ENCODE results near the gene LRRC4C.

The LRRC4C gene

DNA sequence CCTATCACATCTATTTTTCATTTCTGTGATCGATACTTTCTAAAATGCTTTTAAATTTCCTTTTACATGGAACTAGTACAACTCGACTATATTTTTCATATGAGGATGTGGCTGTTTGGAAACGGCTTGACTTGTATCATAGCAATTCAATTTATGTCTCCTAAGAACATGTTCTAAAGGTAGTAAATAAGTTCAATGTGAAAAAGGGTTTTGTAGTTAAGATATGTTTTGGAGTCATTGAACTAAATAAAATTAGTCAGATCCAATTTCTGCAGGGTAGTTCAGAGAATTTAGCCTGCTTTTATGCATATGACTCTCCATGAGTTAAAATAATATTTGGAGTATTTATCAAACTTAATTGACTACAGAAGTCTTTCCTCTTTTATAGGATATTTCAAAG, 1121.4 kb downstream of the LRRC4C start:
- no peak for DNase-seq

DNA sequence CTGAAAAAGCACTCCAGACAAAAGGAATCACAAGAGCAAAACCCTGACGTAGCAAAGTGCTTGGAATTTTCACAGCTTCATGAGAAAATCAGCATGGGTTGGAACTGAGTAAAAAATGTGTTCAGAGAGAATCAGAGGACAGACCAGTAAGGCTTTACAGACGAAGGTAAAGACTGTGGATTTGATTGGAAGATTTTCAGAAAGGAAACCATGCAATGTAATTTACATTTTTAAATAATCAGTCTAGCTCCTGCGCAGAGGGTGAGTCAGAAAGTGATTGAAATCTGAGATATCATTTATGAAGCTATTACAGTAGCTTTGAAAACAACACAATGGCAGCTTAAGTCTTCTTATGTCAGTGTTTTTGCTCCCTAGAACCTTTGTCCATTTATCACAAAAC, 1122.3 kb downstream of the LRRC4C start:
- no peak for DNase-seq

DNA sequence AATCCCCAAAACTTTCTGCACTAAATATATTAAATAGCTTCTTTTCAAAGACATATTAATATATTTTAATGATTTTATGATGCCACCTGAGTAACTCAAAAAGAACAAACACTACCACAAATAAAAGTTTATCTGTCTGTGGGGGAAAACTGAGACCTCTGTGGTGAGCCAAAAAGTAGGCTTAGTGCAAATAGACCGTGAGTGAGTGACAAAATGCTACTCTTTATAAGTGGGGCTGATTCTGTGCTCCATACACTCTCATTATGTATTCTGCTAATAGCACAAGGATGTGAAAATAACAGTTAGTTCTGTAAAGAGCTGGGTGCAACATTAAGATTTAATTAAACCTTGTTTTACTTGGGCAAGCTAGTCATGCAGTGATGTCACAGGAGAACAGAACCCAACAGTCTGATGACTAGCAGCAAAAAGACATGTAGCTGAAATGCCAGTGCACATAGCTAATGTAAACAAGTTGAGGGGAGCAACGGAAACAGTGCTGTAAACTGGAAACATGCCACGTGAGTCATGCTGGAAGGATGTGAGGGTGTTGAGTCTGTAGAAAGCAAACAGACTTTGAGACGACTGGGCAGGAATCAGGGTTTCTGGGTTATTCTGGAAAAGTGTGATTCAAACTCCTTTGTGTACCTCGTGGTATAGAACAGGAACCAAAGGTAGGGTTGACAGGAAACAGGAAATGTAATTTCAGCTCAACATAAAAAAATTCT, 1130.4 kb downstream of the LRRC4C start:
- no peak for DNase-seq

- DNase-seq = no peak
These were observed 1136.2 kb downstream of the LRRC4C start for GRCh38 chr11:40323241-40323640.

- DNase-seq = no peak
These were observed 1137.9 kb downstream of the LRRC4C start for GRCh38 chr11:40321537-40321936.

DNA sequence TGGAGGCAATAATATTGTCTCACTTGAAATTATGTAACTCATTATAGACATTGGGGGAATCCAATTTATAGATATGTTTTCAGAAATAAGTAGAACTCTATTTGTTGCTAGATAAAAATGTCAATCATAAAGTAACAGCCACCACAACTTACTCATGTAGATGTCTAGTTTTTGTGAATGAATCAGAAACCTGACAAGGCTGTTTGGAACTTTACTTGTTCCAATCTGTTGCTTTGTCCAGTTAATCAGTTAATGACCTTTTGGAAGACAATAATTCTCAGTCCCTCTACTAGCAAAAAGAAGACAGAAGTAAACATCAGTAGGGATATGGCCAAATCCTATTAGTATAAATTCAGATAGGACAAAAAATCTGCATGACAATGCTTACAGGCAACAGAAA, 1143.3 kb downstream of the LRRC4C start:
- DNase-seq = no peak

DNA sequence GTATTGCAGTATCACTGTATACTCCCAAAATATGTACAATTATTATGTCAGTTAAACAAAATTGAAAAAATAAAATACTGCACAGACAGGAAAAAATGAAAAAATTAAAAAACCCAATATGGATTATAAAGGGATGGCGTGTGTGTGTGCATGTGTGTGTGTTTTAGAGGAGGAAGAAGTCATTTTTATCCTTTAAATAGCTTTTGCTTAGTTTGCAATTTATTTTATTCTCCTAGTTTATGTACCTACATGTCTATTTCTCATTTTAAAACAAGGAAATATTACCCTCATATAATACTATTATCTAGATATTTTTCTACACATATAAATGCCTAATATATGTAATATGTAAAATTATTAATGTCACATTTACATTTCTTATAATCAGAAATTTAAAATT, 1144.3 kb downstream of the LRRC4C start:
- DNase-seq = no peak

GRCh38 chr11:40314327-40314726, 1145.1 kb downstream of the LRRC4C start:
- DNase-seq = no peak

DNA sequence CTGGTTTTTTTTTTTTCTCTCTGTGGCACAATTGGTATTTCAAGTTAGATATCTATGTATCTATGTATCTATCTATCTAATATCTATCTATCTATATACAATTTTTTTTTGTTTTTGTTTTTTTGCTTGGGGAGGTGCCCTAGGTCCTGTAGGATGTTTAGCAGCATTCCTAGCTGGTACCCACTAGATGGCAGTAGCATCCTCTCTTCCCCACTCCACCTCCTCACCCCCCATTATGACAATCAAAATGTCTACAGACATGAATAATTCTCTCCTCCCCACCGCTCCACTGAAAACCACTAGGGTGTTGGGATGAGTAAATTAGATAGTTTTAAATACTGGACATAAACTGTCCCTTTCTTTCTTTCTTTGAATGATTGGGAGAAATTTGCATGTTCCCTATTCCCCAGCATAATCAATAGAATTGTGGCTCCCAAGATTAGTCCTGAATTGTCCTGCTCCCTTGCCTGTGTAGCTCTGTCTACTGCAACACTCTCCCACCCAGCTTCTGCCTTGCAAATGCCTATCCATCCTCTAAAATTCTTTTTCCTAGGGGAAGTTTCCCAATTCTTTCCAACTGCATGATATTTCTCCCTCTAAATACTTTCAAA, 1152.4 kb downstream of the LRRC4C start:
- DNase-seq = no peak

DNA sequence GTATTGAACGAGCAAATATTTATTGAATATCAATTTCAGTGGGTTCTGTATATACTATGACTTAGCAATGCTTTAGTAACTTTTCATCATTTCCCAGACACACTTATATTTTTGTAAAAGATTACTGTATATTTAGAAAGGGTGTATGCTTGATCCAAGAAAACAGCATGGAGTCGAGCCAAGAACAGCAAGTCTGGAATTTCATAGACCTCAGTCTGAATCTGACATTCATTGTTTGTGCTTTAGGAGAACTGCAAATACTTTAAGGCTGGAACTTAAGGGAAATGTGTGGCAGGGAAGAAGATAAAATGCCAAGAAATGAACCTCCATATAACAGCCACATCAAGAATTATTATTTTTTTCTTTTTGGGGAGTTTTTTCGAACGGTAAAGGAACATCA, 1156.8 kb downstream of the LRRC4C start:
- DNase-seq = no peak

DNA sequence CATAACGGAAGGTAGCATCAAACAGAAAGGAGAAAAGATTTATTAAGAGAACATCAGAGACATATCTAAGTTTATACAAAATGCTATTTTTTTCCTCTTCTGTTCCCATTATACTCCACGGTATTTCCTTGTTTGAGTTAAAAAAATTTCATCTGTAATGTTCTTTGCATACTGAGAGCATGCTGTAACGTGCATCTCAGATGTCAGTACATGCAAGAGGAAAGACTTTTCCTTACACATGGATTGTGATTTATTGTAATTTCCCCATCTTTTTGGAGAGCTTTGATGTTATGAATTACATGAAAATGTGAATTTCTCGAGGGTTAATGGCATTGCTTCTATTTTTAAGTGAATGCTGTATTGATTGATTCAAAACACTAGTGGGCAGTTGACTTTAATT, 1164.0 kb downstream of the LRRC4C start:
- DNase-seq = no peak

- DNase-seq = no peak
These were observed 1164.7 kb downstream of the LRRC4C start for GRCh38 chr11:40294741-40295140.

DNA sequence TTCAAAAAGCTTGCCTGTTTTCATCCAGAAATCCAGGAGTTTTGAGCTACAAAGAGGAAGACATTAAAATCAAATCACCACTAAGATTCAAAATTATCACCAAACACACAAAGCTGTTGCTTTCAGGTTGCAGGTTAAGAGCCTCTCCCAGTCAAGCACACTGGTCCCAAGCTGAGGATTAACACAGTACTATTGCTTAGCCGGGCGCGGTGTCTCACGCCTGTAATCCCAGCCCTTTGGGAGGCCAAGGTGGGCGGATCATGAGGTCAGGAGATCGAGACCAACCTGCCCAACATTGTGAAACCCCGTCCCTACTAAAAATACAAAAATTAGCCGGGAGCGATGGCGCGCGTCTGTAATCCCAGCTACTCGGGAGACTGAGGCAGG, 1165.1 kb downstream of the LRRC4C start:
- no peak for DNase-seq

DNA sequence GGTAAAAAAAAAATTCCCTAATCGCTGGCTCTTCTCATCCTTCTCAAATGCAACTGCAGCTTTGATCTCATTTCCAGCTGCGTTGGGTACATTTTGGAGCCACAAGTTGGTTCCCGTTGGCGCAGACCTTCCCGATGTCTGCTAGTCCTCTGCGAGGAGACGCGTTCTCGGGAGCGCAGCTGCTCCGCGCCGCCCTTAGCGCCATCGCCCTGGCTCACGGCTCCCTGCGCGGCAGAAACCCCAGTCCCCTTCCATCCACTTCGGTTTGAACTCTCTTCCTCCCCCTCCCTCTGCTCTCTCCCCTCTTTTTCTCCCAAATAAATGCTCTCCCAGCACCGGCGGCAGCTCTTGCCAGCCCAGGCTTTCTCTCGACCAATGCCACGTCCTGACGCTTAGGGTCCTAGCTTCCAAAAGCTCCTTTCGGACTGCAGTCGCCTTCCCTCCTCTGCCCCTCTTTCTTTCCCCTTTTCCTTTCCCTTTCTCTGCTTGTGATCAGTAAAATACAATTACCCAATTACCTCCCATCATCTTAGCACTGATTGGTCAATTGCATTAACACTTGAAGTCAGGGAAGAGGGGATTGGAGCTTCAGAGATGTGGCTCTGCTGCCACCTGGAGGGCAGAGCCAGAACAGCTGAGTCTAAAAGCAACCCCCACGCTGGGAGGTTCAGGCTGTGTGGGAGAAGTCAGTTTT, 1165.7 kb downstream of the LRRC4C start:
- DNase-seq = no peak

GRCh38 chr11:40292721-40293508, 1166.5 kb downstream of the LRRC4C start:
- no peak for DNase-seq

DNA sequence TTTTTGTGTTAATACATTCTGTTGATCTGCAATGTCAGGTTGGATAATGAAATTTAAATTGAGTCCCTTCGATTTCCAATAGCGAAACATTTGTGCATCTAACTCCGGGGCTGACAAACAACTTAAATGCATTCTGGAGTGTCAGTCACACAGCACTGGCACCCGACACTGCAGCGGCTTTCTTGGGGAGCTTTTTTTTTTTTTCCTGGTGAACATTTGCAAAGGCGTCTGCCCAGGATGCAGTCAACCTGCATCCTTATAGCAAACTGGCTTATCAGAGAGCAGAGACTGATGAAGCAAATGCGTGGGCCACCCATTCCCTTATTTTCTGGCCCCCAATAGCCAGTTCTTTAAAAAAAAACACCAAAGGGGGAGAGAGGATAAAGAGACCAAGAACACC, 1167.7 kb downstream of the LRRC4C start:
- no peak for DNase-seq

- DNase-seq = no peak
These were observed 1168.1 kb downstream of the LRRC4C start for GRCh38 chr11:40291329-40291728.

DNA sequence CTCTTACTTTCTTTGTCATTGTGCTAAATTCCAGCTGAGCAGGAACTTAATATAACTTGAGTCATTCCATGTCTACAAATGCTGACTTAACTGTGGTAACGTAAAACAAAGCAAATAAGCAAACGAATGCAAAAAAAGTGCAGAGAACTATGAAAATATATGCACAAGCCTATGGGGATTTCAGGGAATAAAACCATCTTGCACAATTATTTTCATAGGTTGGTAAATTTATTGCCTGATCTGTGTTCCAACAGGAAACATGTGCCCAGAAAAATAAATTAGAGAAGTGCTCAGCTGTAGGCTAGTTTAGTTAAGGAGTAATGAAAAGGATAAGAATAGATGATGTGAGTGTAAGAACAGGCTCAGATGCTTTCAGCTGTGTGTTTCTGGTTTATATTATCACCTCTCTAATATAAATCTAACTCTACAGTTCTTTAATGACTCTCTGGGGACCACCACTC, 1169.3 kb downstream of the LRRC4C start:
- DNase-seq = no peak

DNA sequence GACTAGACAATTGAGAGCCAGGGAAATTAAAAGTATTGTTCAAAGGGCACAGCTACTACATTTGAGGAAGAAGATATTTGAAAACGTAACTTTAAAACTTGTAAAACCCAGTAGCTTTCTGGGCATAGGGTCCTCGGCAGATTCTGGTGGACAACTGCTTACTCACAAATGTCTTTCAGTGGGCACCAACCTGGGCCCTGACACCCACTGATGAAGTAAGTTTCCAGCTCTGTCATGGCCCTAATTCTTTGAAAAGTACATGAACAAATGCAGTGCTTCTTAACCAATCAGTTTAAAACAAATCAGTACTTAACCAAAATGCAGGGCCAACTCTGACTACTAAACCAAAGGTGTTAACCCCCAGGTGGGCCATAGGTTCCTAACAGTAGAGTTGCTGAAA, 1170.1 kb downstream of the LRRC4C start:
- no peak for DNase-seq

DNA sequence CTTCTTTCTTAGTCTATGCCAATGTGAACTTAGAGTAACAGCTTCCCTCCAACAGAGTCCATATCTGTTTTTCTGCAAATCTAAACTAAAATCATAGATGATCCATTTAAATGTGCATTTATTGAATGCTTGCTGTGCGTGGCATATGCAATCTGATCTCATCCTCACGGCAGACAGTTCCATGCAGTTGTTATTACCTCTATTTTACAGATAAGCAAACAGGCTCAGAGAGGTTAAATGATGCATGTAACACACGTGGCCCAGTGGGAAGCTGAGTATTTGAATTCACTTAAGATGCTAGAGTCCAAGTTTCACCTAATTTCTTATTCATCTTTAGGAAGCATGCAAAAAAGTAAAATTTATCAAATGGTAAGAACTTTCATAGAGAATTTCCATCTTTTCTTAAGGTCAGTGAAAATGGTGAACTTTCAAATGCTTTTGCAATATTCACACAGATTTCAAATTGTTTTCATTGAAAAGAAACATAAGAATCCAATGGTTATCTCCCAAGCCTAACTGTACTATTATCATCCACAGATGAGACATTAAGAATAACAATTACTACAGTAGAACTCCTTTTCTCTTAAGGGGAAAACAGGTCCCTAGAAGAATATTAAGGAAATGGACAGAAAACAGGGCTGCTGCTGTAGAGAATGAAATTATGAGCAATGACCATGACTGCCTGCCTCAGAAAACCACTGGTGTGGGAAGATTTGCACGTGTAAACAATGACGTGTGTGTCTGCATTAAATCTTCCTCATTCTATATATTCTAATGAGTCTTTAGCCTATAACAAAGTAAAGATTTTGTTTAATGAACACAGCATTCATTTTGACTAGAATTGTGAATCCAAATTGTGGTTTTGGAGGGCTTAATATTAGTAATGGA, 1171.3 kb downstream of the LRRC4C start:
- DNase-seq = no peak

DNA sequence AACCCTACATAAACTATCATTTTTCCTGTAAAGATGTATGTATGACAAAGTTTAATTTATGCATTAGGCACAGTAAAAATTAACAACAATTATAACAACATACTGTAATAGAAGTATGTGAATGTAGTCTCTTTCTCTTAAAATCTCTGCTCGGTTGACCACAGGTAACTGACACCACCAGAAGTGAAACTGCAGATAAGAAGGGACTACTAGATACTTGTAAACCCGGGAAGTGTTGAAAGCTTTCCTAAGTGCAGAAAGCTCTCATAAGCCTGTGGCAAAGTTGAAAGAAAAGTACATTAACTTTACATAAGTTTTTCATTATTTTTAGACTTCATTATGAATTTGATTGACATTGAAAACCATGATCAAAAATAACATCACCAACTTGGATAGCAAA, 1173.3 kb downstream of the LRRC4C start:
- no peak for DNase-seq

GRCh38 chr11:40285558-40285957, 1173.9 kb downstream of the LRRC4C start:
- DNase-seq = no peak
